M059J (cell line): ENCODE results near the gene LIFR. TPM values are rescaled to one million over a fixed set of nuclear protein-coding genes. Genes with fewer than 3 reads are reported as not detected.
A peak's percentile ranks its signal among the peaks of the same experiment; 100 is the strongest.

ENCODE experiments used
- DNase-seq: peaks from one replicate; pipeline ENCODE4 v3.0.0-alpha.2; 2012; ENCODE audit warnings: low read depth
- total RNA-seq: library from RNA; depleted of rRNA; stranded (reverse); fragments of >200 nt; shearing (Covaris generic); gene quantifications from 2 replicates; pipeline ENCODE4 v1.2.3, GENCODE V29; 2014

The LIFR gene
- total RNA-seq, 1 experiment from 2014 or later = 10.8 TPM

GRCh38 chr5:38467353-38468040 lies 88.9 kb downstream of the LIFR start:
- DNase-seq = peak; percentile 42

GRCh38 chr5:38466424-38467189 lies 89.8 kb downstream of the LIFR start:
- peak; percentile 24 for DNase-seq

GRCh38 chr5:38465702-38466423 lies 90.6 kb downstream of the LIFR start:
- peak; percentile 38 for DNase-seq

- peak; percentile 57 for DNase-seq
These were observed 91.4 kb downstream of the LIFR start for GRCh38 chr5:38465061-38465460.

- peak; percentile 97 for DNase-seq
These were observed 92.6 kb downstream of the LIFR start for GRCh38 chr5:38463634-38464521.

GRCh38 chr5:38462976-38463633 lies 93.3 kb downstream of the LIFR start:
- peak; percentile 66 for DNase-seq

GRCh38 chr5:38458174-38458573 lies 98.3 kb downstream of the LIFR start:
- DNase-seq = no peak

GRCh38 chr5:38456657-38457399 lies 99.6 kb downstream of the LIFR start:
- no peak for DNase-seq

GRCh38 chr5:38455796-38456330 lies 100.6 kb downstream of the LIFR start:
- no peak for DNase-seq

GRCh38 chr5:38453921-38454320 lies 102.5 kb downstream of the LIFR start:
- DNase-seq = no peak

GRCh38 chr5:38453506-38453905 lies 102.9 kb downstream of the LIFR start:
- no peak for DNase-seq

GRCh38 chr5:38452201-38452600 lies 104.2 kb downstream of the LIFR start:
- DNase-seq = peak; percentile 66

- DNase-seq = no peak
These were observed 105.2 kb downstream of the LIFR start for GRCh38 chr5:38451074-38451725.

- DNase-seq = no peak
These were observed 105.8 kb downstream of the LIFR start for GRCh38 chr5:38450627-38451026.

- no peak for DNase-seq
These were observed 107.7 kb downstream of the LIFR start for GRCh38 chr5:38448568-38449350.

GRCh38 chr5:38447786-38448185 lies 108.7 kb downstream of the LIFR start:
- DNase-seq = no peak

- no peak for DNase-seq
These were observed 109.4 kb downstream of the LIFR start for GRCh38 chr5:38447056-38447455.

GRCh38 chr5:38446029-38446522 lies 110.4 kb downstream of the LIFR start:
- DNase-seq = no peak
